K562 (cell line): ENCODE results near the gene OR52B6. TPM values are rescaled to one million over a fixed set of nuclear protein-coding genes. Genes with fewer than 3 reads are reported as not detected.

Source experiments
- ATAC-seq: fragments of 200-7000 bp; cut with Tn5 transposase; 3 replicates; pipeline ENCODE4 v1.9.1; 2020; ENCODE audit warnings: moderate library complexity
- BruUV-seq: library from RNA; stranded (reverse); fragments of 400-500 nt; replicated peaks from 2 replicates; lab custom pipeline; 2021; lab: Mats Ljungman, UMichigan
- CTCF ChIA-PET: fragments of 300-600 bp; formaldehyde crosslinking; extraction: SDS; loops from one replicate; lab custom pipeline; 2021; ENCODE audit warnings: low intra/inter-chr PET ratio; lab: Yijun Ruan, JAX
- POLR2A ChIA-PET: fragments of 300-600, 350-650 bp; sonication (Branson Sonifier 250); formaldehyde crosslinking; extraction: SDS; loops from one replicate; lab custom pipeline; 2021; ENCODE audit warnings: antibody characterized with exemption, inconsistent platforms; lab: Yijun Ruan, JAX
- DNase-seq, 4 experiments: peaks; one replicate each; pipeline versions ENCODE4 v3.0.0 to v3.0.0-alpha.2; 2011 to 2018; ENCODE audit warnings: low spot score in 3 of 4, mixed read lengths in 3 of 4; ENCODE audit errors: extremely low read depth in 1 of 4
- FAIRE-seq: peaks from 2 replicates; lab custom pipeline; 2011; peaks lifted over from hg19 to GRCh38; lab: Jason Lieb, UNC
- H2AFZ ChIP-seq: 2 replicates; pipeline ENCODE4 v1.6.0; 2011; ENCODE audit warnings: low read depth, low read length, control low read depth, inconsistent platforms
- H3K27ac ChIP-seq: fragments of 200-600 bp; 3 replicates; pipeline ENCODE4 v1.8.0; 2011; ENCODE audit warnings: low read depth, mild to moderate bottlenecking, control low read depth, inconsistent platforms, low read length, moderate library complexity, mixed read lengths; ENCODE audit errors: extremely low read depth
- H3K27me3 ChIP-seq, 2 experiments: fragments of 300-600 bp in 1 of 2; 2 replicates in 1 of 2; 3 replicates in 1 of 2; pipeline versions ENCODE4 v1.6.0 to v1.8.0; 2011; ENCODE audit warnings: inconsistent platforms in 2 of 2, low read length in 2 of 2, mild to moderate bottlenecking in 1 of 2, mixed read lengths in 1 of 2, moderate library complexity in 1 of 2; ENCODE audit not compliant: control insufficient read depth in 2 of 2, insufficient read depth in 2 of 2
- H3K36me3 ChIP-seq: fragments of 300-600 bp; 3 replicates; pipeline ENCODE4 v1.8.0; 2011; ENCODE audit warnings: mild to moderate bottlenecking, low read length, inconsistent platforms; ENCODE audit not compliant: control insufficient read depth, insufficient read depth
- H3K4me1 ChIP-seq, 2 experiments: fragments of 200-600 bp in 1 of 2; replicated peaks in 1 of 2; 2 replicates in 1 of 2; 3 replicates in 1 of 2; pipeline versions ENCODE4 v1.5.1 to v1.8.0; 2011; ENCODE audit warnings: inconsistent platforms in 2 of 2, low read length in 2 of 2, mild to moderate bottlenecking in 1 of 2, mixed read lengths in 1 of 2, moderate library complexity in 1 of 2; ENCODE audit not compliant: control insufficient read depth in 2 of 2, insufficient read depth in 2 of 2
- H3K4me2 ChIP-seq: 2 replicates; pipeline ENCODE4 v1.6.1; 2011; ENCODE audit warnings: low read length, control low read depth, inconsistent platforms, mixed read lengths; ENCODE audit not compliant: insufficient read depth
- H3K4me3 ChIP-seq: fragments of 200-600 bp; sonication (generic), shearing (Covaris generic); 2 replicates; pipeline ENCODE4 v1.5.1; 2016; ENCODE audit warnings: control low read depth, inconsistent platforms
- H3K79me2 ChIP-seq: fragments of 200-600 bp; 3 replicates; pipeline ENCODE4 v1.8.0; 2011; ENCODE audit warnings: low read length, inconsistent platforms; ENCODE audit not compliant: control insufficient read depth, insufficient read depth
- H3K9ac ChIP-seq, 2 experiments: 2 replicates each; pipeline versions ENCODE4 v1.6.0 to v1.6.1; 2011; ENCODE audit warnings: low read depth in 2 of 2, low read length in 2 of 2, control low read depth in 1 of 2, inconsistent platforms in 1 of 2, mild to moderate bottlenecking in 1 of 2, mixed read lengths in 1 of 2; ENCODE audit not compliant: insufficient read depth in 1 of 2
- H3K9me1 ChIP-seq: one replicate; pipeline ENCODE4 v1.6.0; 2011; ENCODE audit warnings: inconsistent platforms, mild to moderate bottlenecking, low read length, moderate library complexity; ENCODE audit not compliant: control insufficient read depth, insufficient read depth
- H3K9me3 ChIP-seq: replicated peaks from 2 replicates; pipeline ENCODE4 v1.5.1; 2011; ENCODE audit warnings: low read depth, low read length, inconsistent platforms; ENCODE audit not compliant: control insufficient read depth, insufficient read depth
- H4K20me1 ChIP-seq: replicated peaks from 2 replicates; pipeline ENCODE4 v1.6.1; 2011; ENCODE audit warnings: low read length, inconsistent platforms, mixed read lengths; ENCODE audit not compliant: control insufficient read depth, insufficient read depth
- JUN ChIP-seq, 2 experiments: sonication (generic) in 1 of 2; formaldehyde crosslinking in 1 of 2; IDR thresholded peaks; 2 replicates each; pipeline versions ENCODE4 v1.6.1 to v1.8.0; 2012 to 2022; ENCODE audit warnings: borderline replicate concordance in 2 of 2, mild to moderate bottlenecking in 2 of 2, improper control_type of control experiment in 1 of 2, low read depth in 1 of 2, low read length in 1 of 2, missing genetic modification reagents in 1 of 2
- MYC ChIP-seq, 2 experiments: fragments of 250-450 bp in 1 of 2; sonication (Bioruptor Pico) in 1 of 2; IDR thresholded peaks; 2 replicates each; pipeline versions ENCODE4 v1.5.1 to v1.6.1; 2012 to 2021; ENCODE audit warnings: low read depth in 2 of 2, borderline replicate concordance in 1 of 2, improper control_type of control experiment in 1 of 2, low read length in 1 of 2, mild to moderate bottlenecking in 1 of 2, moderate library complexity in 1 of 2
- PHF20 ChIP-seq: fragments of 450-650 bp; IDR thresholded peaks from 2 replicates; pipeline ENCODE4 v1.6.1; 2018; ENCODE audit not compliant: partially characterized antibody
- ZNF766 ChIP-seq: fragments of 200-800 bp; sonication (Bioruptor generic); conservative IDR thresholded peaks from 2 replicates; pipeline ENCODE4 v1.6.1; 2016; ENCODE audit warnings: missing genetic modification characterization, missing compliant biosample characterization
- WGBS: fragments of 100-300 bp; shearing (Covaris generic); methylation state at CpG from one replicate; pipeline ENCODE4 v1.1.6; 2016; ENCODE audit warnings: low coverage, mixed read lengths; ENCODE audit not compliant: insufficient coverage; ENCODE audit errors: missing lambda C conversion rate; 5-methylcytosine and 5-hydroxymethylcytosine counted together
- in situ Hi-C: fragments of 300-500 bp; cut with MboI; formaldehyde crosslinking; loops from 4 replicates; pipeline ENCODE4 v1.15.0; 2018; ENCODE audit warnings: inconsistent platforms, mixed read lengths
- intact Hi-C: fragments of 100-400 bp; cut with micrococcal nuclease; formaldehyde crosslinking; loops from 2 replicates; pipeline ENCODE4 v1.14.2; 2022
- polyA plus RNA-seq, 8 experiments: library from polyadenylated mRNA; depleted of rRNA in 4 of 8; stranded (reverse) in 5 of 8; unstranded in 3 of 8; fragments of >200 nt; fragmentation: Nextera tagmentation in 2 of 8; fragmentation: Illumina TruSeq in 1 of 8; extraction: Ambion mirVana in 2 of 8; extraction: Trizol in 1 of 8; gene quantifications; 2 replicates each; pipeline versions ENCODE4 v1.2.1 to v1.2.3, GENCODE V29; 2011 to 2014; ENCODE audit warnings: inconsistent platforms in 1 of 8, missing spikeins in 1 of 8
- total RNA-seq, 7 experiments: library from RNA; depleted of rRNA in 6 of 7; stranded (reverse); fragments of >200 nt in 6 of 7; fragmentation: Illumina TruSeq in 2 of 7; extraction: Trizol in 2 of 7; gene quantifications; 2 replicates each; pipeline versions ENCODE4 v1.2.1 to v1.2.3, GENCODE V29; 2011 to 2021; ENCODE audit warnings: low replicate concordance in 1 of 7

The OR52B6 gene
- total and polyA plus RNA-seq, 9 of the 15 experiments (the other 6 are each of a cell fraction or from before 2014, with no cell fraction given) = not detected

- in situ Hi-C loops = no loop called here
- DNase-seq = peak in 1 of 4 experiments; percentile 30
- intact Hi-C loops = loop anchor here (5.0 to 10.0 kb wide), 2 partner anchors 172 to 264 kb away; partner anchors contain the start of gene OR51M1
- Histone ChIP-seq H3K79me2 (no peaks in the 10 kb centered on the region), H3K27ac (no peak overlapping the region), H3K9me3 (no peaks in the 10 kb centered on the region), H4K20me1 (no peaks in the 10 kb centered on the region), H2AFZ (peak overlapping the region; percentile 51), H3K4me2 (no peak overlapping the region), H3K4me1 (peaks cover 0 to 8% of the 10 kb centered on the region in 2 experiments; a peak in 3 of 5 replicates), H3K9ac (no peak overlapping the region), H3K27me3 (no peaks in the 10 kb centered on the region), H3K9me1 (no peaks in the 10 kb centered on the region), H3K36me3 (no peaks in the 10 kb centered on the region), H3K4me3 (no peak overlapping the region)
- FAIRE-seq = no peak
- CTCF ChIA-PET = no interaction called here
- no TSS peak for BruUV-seq
- TF ChIP-seq MYC (IDR thresholded peaks at IDR 0.05; ENCODE audit: low read depth, low read length) (0 out of 2 replicates have a peak, but pooled peaks have one; percentile 15), MYC (CRISPR knock-in tag; IDR thresholded peaks at IDR 0.05; ENCODE audit: borderline replicate concordance, low read depth) (no peak), JUN (IDR thresholded peaks at IDR 0.05; ENCODE audit: borderline replicate concordance, low read depth, low read length) (no peak), JUN (CRISPR knock-in tag; IDR thresholded peaks at IDR 0.05; ENCODE audit: borderline replicate concordance) (no peak), ZNF766 (CRISPR knock-in tag) (peak; percentile 80), PHF20 (no peak)
- POLR2A ChIA-PET = interaction anchor here (0.6 kb wide), 1 partner anchor 15 kb away, joined by 3 read pairs; no protein-coding TSS in a partner anchor
- WGBS = 2% methylated on average over 3 of the region's 3 CpGs
- peak; percentile 61 for ATAC-seq
Observed at GRCh38 chr11:5556596-5557188, 24.0 kb upstream of the OR52B6 start.
